ENCODE results near the gene NAPA. TPM values are rescaled to one million over a fixed set of nuclear protein-coding genes. Genes with fewer than 3 reads are reported as not detected.

NAPA gene
- total RNA-seq (100 to 1,000 TPM; 227 to 257 TPM), polyA plus RNA-seq (ENCODE audit: insufficient read depth, low read depth, low replicate concordance) (194 TPM)
- long read RNA-seq, donor 1, transcript NAPA-201 (11 exons, 1,839 nt), result major isoform, 37 of 39 reads
- long read RNA-seq, donor 1, partial matches to known transcripts, result 0 of 39 reads
- long read RNA-seq, donor 1, other reads (novel, unspliced or antisense), result 0 of 39 reads
- long read RNA-seq, donor 2, transcript NAPA-201 (11 exons, 1,839 nt), result major isoform, 21 of 21 reads
- long read RNA-seq, donor 2, partial matches to known transcripts, result 0 of 21 reads
- long read RNA-seq, donor 2, other reads (novel, unspliced or antisense), result 0 of 21 reads

DNA sequence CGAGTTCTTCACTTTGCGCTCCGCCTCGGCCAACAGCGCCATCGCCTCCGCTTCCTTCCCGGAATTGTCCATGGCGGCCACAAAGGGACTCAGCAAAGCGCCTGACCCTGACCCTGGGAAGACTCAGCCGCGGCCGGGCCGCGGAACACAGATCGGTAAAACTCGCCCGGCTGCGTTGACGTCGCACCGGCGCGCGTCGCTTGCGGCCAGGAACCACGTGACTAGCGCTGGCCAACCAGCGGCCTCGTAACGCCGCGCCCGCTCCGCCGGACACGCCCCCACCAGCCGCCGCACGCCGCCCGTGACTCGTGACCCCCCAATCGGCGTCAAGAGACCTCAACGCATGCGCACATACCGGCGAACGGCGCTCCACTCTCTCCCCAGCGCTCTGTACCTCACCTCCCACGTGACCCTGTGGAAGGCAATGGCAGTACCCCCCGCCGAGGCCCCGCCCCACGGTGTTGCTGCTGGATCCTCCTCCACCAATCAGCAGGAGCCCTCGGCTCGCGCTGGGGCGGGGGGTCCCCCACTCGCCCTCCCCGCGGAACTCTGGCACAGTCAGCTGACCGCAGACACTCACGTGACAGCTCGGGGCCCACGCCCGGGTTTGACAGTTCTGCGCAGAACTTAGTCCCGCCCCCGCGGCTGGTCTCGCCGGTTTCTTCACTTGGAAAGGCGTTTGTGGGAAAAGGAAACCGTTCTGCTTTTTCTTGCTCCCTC is at the start of gene NAPA:
Gene NAPA (minus strand): TSS at position 195 of the 720 bp plus-strand sequence. CDS start 123 bp downstream, at position 72.
- Histone ChIP-seq H3K9me3 (no peaks in the 10 kb centered on the region), H3K27ac (peak within 1 kb of the TSS; percentile 95), H3K27me3 (no peaks in the 10 kb centered on the region), H3K36me3 (ENCODE audit: low read depth, missing control alignments) (no peaks in the 10 kb centered on the region), H3K4me3 (peak within 1 kb of the TSS; percentile 91 to 95), H3K4me1 (peaks cover 35% of the 10 kb centered on the region)
- 1% methylated on average over 28 to 76 of the region's 78 CpGs for WGBS, 2 donors
- peak; percentile 100 for DNase-seq
- TF ChIP-seq, protein P1, sequence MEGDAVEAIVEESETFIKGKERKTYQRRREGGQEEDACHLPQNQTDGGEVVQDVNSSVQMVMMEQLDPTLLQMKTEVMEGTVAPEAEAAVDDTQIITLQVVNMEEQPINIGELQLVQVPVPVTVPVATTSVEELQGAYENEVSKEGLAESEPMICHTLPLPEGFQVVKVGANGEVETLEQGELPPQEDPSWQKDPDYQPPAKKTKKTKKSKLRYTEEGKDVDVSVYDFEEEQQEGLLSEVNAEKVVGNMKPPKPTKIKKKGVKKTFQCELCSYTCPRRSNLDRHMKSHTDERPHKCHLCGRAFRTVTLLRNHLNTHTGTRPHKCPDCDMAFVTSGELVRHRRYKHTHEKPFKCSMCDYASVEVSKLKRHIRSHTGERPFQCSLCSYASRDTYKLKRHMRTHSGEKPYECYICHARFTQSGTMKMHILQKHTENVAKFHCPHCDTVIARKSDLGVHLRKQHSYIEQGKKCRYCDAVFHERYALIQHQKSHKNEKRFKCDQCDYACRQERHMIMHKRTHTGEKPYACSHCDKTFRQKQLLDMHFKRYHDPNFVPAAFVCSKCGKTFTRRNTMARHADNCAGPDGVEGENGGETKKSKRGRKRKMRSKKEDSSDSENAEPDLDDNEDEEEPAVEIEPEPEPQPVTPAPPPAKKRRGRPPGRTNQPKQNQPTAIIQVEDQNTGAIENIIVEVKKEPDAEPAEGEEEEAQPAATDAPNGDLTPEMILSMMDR (IDR thresholded peaks at IDR 0.05), result no peak
- peak; percentile 79 for TF ChIP-seq POLR2A (IDR thresholded peaks at IDR 0.05)
- intact Hi-C loops (cut with DNase I; ENCODE audit: low total_unique reads), result loop anchor here (10.0 kb wide), 1 partner anchor 80 kb away; no protein-coding TSS in a partner anchor

DNA sequence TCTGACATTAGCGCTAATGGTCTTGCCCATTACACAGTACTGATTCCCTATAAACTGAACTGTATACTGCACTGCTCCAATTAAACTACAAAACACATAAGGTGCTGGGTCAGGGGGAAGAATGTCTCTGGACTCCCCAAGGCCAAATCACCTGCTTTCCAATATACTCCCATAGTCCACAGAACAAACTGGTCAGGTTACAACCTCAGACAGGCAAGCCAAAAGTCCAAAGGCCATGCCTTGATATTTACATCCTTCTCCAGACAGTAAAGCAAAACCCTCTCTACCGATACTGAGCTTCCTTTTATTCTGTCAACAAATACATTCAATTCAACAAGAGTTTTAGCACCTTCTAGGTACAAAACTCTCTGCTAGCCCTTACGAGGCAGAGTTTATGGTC is 49.2 kb upstream of the NAPA start:
- intact Hi-C loops (cut with DNase I; ENCODE audit: low total_unique reads), result no loop called here
- no peaks in the 10 kb centered on the region for H3K27me3 ChIP-seq
- H3K27ac ChIP-seq, result no peak overlapping the region
- TF ChIP-seq, protein P1 (IDR thresholded peaks at IDR 0.05), result no peak
- TF ChIP-seq POLR2A (IDR thresholded peaks at IDR 0.05), result no peak
- WGBS, 2 donors, result 86 to 91% methylated on average over 3 of the region's 3 CpGs
- H3K4me1 ChIP-seq, result no peaks in the 10 kb centered on the region
- H3K9me3 ChIP-seq, result no peaks in the 10 kb centered on the region
- H3K36me3 ChIP-seq (ENCODE audit: low read depth, missing control alignments), result no peaks in the 10 kb centered on the region
- no peak for DNase-seq
- H3K4me3 ChIP-seq, result no peak overlapping the region

DNA sequence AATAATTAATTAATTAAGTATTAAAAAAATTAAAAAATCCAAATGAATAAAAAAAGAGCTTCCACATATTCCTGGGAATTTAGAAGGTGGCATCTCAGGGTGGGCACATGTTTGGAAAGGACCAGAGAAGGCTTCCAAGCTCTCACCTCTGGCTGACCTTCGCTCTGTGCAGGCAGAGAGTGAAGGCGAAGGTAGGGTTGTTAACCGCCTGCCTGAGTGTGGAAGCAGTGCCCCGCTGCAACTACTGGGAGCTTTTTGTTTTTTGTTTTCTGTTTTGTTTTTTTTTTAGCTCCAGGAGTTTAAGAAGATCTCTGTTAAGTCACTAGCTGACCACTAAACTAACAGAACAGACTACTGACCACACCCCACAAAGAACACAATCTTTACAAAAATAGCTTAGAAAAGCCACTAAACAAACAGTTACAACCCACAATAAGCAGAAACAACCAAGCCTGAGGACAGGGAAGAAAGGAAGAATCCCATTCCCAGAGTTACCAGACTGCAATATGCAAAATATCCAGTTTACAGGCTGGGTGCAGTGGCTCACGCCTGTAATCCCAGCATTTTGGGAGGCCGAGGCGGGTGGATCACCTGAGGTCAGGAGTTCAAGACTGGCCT is 46.7 kb upstream of the NAPA start:
- 87 to 91% methylated on average over 7 of the region's 7 CpGs for WGBS, 2 donors
- intact Hi-C loops (cut with DNase I; ENCODE audit: low total_unique reads), result no loop called here
- no peak for DNase-seq
- Histone ChIP-seq H3K27me3 (no peaks in the 10 kb centered on the region), H3K4me3 (no peak overlapping the region), H3K36me3 (ENCODE audit: low read depth, missing control alignments) (no peaks in the 10 kb centered on the region), H3K4me1 (no peaks in the 10 kb centered on the region), H3K27ac (no peak overlapping the region), H3K9me3 (no peaks in the 10 kb centered on the region)
- TF ChIP-seq, protein P1 (IDR thresholded peaks at IDR 0.05), result no peak
- no peak for TF ChIP-seq POLR2A (IDR thresholded peaks at IDR 0.05)

DNA sequence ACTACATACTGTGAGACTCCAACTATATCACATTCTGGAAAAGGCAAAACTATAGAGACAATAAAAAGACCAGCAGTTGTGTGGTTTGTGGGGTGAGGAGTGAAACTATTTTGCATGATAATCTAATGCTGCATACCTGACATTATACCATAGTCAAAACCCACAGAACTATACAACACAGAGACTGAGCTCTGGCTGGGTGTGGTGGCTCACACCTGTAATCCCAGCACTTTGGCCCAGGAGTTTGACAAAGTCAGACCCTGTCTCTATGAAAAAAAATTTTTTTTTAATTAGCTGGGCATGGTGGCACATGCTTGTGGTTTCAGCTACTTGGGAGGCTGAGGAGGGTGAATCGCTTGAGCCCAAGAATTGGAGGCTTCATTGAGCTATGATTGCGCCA is 46.1 kb upstream of the NAPA start:
- no peaks in the 10 kb centered on the region for H3K27me3 ChIP-seq
- intact Hi-C loops (cut with DNase I; ENCODE audit: low total_unique reads), result no loop called here
- no peak for DNase-seq
- TF ChIP-seq, protein P1 (IDR thresholded peaks at IDR 0.05), result no peak
- no peak for TF ChIP-seq POLR2A (IDR thresholded peaks at IDR 0.05)
- H3K4me1 ChIP-seq, result no peaks in the 10 kb centered on the region
- no peaks in the 10 kb centered on the region for H3K36me3 ChIP-seq (ENCODE audit: low read depth, missing control alignments)
- no peak overlapping the region for H3K4me3 ChIP-seq
- no peaks in the 10 kb centered on the region for H3K9me3 ChIP-seq
- H3K27ac ChIP-seq, result no peak overlapping the region
- 90 to 91% methylated on average over 2 of the region's 2 CpGs for WGBS, 2 donors

All from testis (tissue), 5 donors.